ENCODE measurements around the gene RET.

RET gene

GRCh38 chr10:43124094-43124521 is 47.2 kb downstream of the RET start:
- no peak for DNase-seq

DNA sequence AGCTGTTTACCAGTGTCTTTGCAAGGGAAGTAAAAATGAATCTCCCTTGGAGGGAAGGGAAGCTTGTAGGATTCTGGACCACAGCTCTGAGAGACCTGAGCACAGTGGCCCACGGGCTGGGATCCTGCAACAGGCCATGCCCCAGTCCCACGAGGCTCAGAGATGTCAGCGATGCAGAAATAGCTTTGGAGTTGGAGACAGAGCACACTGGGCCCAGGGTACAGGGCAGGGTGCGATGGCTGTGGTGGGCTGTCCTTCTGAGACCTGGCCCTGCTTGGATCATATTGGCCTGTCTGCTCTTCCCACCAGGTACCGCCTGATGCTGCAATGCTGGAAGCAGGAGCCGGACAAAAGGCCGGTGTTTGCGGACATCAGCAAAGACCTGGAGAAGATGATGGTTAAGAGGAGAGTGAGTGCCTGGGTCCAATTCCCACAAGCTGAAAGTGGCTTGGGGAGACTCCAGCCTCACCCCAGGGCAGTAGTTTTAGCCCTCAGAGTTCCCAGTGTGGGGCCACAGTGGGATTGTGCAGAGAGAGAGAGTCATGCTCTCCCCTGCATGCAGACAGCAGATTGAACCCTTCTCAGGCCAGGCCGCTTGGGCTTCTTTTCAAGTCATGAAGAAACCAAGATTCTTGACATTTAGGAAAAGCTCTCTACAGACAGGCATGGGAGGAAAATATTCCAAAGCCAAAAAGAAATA is 47.9 kb downstream of the RET start:
- DNase-seq: no peak

GRCh38 chr10:43125274-43125845 is 48.5 kb downstream of the RET start:
- no peak for DNase-seq

DNA sequence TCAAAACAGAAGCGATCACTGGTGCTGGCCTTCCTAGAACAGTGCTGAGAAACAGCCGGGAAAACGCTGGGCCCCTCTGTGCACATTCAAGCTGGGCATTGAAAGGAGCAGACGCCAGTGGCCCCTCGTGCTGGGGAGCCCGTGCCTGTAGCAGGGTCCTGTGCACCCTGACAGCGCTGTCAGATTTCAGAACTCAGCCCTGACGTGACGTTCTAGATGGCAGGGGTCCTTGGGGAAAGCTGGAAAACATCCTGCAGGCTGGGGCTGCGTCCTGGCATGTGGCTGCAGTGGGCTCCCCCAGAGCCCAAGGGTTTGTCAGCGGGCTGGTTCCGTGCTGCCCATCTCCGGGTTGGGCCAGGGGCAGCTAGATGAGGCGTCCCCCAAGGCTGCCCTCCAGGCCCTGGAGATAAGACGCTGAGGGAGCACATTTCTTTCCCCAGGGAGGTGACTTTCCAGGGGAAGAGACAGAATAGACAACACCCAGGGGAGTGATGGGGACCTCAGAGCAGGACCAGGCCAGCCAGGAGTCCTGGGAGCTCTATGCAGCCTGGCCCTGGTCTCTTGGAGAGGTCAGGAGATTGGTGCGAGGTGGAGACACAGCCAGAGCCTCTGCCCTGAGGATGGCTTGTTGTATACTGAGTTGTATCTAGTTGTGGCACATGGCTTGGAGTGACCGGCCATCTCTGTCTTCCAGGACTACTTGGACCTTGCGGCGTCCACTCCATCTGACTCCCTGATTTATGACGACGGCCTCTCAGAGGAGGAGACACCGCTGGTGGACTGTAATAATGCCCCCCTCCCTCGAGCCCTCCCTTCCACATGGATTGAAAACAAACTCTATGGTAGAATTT is 49.2 kb downstream of the RET start:
- DNase-seq: no peak

GRCh38 chr10:43126759-43127424 is 50.0 kb downstream of the RET start:
- no peak for DNase-seq

DNA sequence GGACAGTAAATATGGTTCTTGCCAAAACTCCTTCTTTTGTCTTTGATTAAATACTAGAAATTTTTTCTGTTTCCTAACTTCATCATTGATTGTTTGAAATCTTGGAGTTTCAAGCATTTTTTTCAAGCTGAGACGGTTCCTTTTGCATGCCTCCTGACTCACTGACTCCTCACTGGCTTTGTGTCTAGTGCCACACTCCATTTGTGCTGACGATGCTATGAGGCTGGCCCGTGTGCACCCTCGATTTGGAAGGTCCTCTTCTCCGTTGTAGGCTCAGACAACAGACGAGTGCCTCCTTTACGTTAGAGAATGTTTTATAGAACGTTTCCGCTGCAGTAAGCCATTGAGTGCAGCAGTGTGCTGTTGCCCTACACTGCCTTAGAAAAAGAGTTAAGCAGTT is 50.6 kb downstream of the RET start:
- DNase-seq: no peak

DNA sequence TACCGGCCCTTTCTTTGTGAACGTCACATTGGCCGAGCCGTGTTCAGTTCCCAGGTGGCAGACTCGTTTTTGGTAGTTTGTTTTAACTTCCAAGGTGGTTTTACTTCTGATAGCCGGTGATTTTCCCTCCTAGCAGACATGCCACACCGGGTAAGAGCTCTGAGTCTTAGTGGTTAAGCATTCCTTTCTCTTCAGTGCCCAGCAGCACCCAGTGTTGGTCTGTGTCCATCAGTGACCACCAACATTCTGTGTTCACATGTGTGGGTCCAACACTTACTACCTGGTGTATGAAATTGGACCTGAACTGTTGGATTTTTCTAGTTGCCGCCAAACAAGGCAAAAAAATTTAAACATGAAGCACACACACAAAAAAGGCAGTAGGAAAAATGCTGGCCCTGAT is 51.5 kb downstream of the RET start:
- DNase-seq: no peak

- DNase-seq: no peak
Observed at GRCh38 chr10:43128958-43129706, 52.3 kb downstream of the RET start.

- DNase-seq: no peak
Observed at GRCh38 chr10:43130770-43131171, 53.9 kb downstream of the RET start.

DNA sequence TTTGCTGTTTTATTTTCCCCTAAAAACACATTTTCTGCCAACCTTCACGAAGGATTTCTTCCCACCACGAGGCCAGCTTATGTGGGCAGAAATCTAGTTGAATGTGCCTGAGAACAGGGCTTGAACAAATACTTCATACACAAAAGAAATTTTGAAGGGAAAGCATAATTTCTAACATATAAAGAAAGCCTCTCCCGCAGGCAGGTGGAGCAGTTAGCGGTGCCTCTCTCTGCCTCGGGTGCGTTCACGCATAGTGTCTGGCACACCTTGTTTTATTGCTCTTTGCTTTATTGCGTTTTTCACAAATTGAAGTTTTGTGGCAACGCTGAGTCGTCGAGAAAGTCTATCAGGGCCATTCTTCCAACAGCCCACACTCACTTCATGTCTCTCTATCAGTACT is 54.4 kb downstream of the RET start:
- no peak for DNase-seq

GRCh38 chr10:43131906-43132305 is 55.0 kb downstream of the RET start:
- DNase-seq: no peak

DNA sequence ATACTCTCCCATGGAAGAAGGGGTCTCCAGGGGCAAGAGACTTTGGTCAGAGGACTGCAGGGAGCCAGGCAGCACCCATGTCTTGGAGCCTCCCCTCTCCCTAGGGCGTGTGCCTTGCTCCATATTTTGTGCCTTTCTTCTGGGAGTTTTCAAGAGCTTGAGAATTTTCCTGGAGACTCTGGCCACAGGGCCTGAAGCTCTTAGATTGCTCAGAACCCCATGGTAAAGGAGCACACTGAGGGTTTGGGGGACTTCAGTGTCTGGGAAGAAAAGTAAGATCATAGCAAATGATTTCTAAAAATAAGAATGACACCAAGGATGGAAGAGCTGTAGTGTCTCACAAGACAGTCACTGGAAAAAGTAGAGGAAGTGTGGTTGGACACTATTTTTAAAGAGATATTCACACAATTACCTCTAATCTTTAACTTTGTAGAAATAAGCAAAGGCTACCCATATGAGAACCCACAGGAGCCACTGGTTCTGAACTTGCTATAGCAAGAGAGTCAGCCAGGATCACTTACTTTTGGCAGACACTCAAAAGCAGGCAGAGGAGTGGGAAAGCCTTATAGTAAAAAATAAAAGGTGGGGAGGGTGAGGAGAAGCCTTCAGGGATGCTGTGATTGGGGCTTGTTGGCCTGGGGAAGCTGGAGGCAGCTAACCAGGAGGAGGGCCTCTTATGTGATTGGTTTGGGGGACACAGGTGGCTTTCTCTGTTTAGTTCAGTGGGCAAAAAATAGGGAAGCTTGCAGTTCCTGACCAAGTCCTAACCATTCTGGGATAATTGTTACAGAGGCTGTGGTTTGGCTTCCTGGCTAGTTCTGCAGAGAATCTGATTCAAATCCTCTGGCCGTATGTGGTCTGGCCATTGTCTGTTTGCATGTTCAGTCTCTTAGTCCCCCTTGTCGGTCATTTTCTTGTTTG is 56.3 kb downstream of the RET start:
- no peak for DNase-seq

DNA sequence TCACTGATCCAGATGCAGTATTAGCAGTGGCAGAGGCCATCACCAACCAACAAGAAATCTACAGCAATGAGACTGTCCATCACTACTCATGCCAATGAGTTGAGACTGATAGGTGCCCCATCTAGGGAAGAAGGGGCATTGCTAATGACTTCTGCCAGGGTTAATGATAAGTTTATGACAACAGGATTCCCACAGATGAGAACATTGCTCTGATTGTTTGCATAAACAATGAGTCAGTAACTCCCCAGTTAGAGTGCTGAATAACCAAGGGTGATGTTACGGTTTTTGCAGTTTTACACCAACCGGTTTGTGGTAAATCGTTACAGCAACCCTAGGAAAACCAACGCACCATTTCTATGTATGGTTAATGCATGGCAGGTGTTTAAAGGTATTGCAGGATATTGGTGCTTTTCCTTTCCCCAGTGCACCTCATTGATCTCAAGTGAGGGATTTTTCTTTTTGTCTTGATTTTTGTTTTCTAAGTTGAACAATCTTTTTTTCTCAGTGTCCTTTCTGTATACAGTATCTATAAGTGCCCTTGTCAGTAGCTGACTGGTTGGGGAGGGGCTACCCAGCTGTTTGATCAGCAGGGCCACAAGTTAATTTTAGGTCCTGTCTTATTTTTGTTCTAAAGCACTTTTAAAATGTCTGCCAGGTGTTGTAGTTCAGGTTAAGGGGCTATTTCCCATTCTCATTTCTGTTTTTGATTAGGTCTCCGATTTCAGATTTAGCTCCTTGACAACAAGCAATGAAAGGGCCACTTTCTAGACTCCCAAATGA is 57.4 kb downstream of the RET start:
- no peak for DNase-seq

DNA sequence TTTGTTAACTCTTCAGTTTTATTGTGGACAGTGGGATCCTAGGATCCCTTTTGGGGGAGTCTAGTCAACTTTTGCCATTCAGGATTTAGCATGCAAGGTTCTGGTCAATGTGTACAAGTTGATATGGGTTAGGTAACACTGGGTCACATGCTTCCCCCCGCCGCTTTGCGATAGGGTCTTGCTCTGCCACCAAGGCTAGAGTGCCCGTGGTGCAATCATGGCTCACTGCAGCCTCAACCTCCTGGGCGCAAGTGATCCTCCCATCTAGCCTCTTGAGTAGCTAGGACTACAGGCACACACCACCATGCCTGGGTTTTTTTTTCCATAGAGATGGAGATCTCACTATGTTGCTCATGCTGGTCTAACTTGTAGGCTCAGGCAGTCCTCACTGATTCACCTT is 58.2 kb downstream of the RET start:
- DNase-seq: no peak

DNA sequence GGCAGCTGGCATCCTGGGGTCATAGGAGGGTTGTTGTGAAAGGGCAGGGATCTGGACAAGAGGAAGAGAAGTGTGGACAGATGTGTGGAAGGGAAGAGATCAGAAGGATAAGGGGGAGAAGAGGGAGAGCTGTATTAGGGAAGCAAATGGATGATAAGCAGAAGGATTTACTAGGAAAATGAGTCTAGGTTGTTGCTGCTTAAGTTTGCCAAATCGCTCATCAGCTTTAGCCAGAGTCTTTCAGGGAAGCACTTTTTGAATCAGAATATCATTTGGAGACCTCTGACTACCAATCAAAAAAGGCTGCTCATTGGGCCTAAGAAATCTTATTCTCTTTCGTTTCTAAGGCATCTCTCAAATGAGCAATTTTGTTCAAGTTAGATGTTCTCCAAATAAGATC is 58.8 kb downstream of the RET start:
- DNase-seq: no peak

DNA sequence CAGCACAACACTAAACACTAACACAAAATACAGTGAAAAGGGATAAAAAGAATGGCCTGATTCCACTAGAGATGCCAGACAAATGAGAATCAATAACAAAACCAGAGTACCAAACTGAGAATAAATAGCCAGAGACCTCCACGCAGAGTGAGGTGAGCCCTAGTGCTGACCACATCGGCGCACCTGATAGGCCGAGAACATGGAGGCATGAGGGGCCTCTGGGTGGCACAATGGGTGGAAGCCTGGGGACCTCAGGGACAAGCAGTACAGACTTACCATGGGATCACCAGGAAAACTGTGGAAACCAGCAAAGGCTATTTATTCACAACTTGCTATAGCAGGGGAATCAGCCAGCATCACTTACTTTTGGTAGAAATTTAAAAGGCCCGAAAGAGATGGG is 59.6 kb downstream of the RET start:
- no peak for DNase-seq

DNA sequence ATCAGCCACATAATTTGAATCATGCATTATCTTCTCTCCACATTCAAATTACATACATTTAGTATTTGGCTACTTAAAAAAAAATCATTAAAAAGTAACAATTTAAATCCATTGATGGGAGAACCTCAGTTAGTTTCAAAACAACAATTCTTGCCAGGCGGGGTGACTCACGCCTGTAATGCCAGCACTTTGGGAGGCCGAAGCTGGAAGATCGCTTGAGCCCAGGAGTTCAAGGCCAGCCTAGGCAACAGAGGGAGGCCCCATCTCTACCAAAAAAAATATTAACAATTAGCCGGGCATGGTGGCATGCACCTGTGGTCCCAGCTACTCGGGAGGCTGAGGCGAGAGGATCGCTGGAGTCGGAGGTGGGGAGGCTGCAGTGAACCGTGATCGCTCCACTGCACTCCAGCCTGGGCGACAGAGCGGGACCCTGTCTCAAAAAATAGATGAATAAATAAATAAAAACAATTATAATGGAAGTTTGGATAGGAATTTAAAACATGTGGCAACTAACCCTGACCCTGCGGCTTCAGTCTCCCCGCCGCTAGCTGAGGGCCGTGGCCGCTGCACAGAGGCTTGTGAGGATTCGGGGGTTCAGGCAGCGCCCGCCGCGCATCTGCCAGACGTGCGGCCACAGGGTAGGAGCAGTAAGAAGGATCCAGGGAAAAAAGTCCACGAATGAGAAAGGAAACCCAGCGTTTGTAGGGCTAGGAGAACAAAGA is 60.3 kb downstream of the RET start:
- no peak for DNase-seq

- DNase-seq: peak; percentile 39
Observed at GRCh38 chr10:43137717-43138020, 60.8 kb downstream of the RET start.

- DNase-seq: peak; percentile 25
Observed at GRCh38 chr10:43138021-43138756, 61.3 kb downstream of the RET start, which contains the start of gene CSGALNACT2. TSS of gene CSGALNACT2 (plus strand) at chr10:43138445. CDS start at chr10:43155150, 16,705 bp downstream.

All from NCI-H1694 (cell line).